SIG-M5 treated with dmso at 0.1 percent for 504 hours (cell line): ENCODE measurements around the gene PAPOLA.

Source experiments
- DNase-seq: peaks from one replicate; lab custom pipeline; 2025; ENCODE audit not compliant: unreplicated experiment; lab: John Stamatoyannopoulos, UW

PAPOLA gene

DNA sequence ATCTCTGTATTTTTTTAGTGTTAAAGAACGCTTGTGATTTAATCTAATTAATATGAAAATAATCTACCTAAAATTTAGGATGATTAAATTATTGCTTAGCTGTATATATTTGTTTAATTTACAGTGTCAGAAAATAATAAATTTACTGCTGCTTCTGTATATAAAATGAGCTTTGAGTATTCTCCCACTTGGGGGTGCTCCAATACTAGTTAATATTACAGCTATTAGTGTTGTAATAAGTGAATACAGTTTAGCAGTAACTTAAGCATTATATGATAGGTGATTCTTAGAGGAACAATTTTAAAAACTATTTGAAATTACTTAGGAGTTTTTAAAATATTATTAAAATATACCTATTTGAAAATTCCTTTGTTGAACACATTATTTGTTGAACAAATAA lies 62.2 kb downstream of the PAPOLA start:
- DNase-seq: no peak

DNA sequence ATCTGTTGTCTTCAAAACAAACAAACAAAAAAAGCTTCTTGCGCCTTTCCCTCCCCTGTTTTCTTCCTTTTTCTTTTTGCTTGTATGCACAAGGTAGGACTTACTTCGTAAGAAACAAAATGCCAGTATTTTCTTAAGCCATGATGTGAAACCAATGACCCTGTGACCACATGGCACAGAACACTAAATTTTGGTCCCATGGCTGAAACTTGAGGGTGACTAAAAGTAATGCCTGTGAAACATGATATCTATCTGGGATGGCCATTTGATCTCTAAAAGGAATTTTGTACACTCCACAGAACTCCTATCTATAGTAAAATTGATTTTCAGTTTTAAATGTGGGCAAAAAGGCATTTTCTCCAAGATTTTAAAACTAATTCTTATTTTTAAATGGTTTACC lies 63.6 kb downstream of the PAPOLA start:
- DNase-seq: no peak

DNA sequence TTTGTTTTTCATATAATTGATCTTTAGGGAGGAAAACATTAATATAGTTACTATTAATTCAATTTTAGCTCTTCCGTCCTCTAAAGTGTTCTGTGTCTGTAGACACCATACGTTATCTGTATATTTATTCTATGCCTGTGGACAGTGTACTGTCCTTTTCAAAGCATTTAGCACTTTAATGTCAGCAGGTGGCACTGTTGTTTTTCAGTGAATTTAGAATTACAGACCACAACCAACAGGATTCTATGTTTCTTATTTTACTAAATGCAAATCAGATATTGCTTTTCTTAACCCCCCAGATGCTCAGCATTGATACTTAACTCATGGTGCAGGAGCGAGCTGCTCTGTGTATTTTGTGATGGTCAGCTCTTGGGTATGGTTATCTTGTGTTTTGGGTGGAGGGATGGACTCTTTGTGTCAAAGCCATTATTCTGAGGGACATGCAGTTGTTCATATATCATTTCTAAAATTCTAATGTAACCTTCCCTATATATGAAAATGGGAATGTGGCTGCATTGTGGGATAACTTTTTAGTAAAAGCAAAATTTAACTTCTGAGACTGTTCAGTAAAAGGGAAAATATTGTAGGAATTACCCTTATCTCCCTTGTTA lies 65.2 kb downstream of the PAPOLA start:
- DNase-seq: peak; percentile 22

DNA sequence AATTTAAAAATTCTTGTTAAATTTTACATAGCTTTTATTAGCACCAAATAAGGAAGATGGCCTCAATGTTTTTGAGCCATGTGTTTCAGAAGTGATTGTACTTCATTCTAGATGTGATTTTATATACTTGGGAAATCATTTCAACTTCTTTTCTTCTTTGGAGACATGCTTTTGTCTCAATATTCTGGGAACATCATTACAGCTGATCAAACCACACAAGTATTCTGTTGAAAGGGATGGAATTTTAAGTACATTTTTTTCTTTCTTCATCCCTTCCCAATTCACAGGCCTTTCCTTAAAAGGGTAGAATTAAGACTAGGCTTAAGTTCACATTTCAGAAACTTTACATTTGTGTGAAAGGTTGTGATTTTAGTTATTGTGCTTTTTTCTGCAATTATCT lies 66.4 kb downstream of the PAPOLA start:
- no peak for DNase-seq

DNA sequence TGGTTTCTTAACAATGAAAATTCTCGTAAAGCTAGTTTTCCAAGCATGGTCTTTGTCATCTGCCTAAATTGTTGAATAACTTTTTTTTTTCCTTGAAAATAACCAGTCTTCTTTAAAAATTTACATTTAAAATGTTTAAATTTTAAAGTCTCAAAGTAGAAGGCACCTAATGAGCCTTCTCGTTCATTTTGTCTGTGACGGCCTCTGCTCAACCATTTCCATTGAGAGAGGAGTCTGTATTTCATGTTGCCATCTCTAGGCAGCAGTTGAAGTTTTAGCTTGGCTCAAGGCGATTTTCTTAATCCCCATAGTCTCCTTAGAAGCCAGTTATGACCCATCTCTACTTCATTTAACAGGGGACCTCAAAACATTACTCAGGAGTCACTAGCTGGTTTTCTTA lies 69.1 kb downstream of the PAPOLA start:
- DNase-seq: no peak

DNA sequence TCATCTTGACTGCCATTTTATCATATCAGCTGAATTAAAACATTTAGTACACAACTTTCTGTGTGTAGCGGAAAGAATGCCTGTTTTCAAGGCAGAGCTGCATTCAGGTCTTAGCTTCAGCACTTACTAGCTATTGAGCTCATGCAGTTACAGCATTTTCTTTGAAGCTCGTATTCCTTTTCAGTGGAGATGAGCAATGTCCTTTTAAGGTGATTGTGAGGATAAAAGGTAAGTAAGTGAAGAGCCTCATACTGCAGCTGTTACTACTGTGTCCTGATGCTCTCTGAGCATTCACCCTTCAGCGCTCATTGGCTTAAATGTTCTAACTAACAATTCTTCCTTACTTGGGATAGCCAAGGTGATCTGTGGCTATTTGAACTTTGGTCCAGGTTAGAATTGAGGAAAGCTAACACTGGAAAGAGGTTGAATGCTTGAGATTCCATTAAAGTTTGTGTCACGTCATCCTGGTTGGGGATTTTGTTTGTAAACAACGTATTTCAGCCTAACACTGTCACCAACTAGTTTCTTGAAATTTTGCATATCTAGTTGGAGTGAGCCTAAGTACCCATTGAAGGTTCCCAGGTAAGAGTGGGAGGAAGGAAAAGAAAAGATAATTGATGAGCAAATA lies 71.4 kb downstream of the PAPOLA start:
- DNase-seq: no peak

DNA sequence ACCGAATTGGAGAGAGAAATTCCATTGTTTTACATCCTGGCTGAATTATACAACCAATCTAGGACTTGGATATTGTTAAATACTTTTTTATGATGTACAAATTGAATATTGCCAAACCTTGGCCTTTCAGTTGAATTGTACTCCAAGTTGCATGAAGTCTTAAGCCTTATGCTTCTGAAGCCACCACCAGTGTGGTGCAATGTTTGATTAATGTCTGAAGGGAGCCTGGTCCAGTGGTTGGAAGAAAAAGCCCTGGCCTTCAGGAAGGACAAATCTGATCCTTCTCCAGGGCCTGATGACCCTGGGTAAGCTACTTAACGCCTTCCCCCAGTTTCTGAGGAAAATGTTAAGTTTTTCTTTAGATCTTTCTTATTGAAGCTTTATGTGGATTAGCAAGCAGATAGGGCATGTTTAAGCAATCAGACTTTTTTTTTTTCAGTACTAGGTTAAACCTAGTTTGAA lies 72.0 kb downstream of the PAPOLA start:
- no peak for DNase-seq

DNA sequence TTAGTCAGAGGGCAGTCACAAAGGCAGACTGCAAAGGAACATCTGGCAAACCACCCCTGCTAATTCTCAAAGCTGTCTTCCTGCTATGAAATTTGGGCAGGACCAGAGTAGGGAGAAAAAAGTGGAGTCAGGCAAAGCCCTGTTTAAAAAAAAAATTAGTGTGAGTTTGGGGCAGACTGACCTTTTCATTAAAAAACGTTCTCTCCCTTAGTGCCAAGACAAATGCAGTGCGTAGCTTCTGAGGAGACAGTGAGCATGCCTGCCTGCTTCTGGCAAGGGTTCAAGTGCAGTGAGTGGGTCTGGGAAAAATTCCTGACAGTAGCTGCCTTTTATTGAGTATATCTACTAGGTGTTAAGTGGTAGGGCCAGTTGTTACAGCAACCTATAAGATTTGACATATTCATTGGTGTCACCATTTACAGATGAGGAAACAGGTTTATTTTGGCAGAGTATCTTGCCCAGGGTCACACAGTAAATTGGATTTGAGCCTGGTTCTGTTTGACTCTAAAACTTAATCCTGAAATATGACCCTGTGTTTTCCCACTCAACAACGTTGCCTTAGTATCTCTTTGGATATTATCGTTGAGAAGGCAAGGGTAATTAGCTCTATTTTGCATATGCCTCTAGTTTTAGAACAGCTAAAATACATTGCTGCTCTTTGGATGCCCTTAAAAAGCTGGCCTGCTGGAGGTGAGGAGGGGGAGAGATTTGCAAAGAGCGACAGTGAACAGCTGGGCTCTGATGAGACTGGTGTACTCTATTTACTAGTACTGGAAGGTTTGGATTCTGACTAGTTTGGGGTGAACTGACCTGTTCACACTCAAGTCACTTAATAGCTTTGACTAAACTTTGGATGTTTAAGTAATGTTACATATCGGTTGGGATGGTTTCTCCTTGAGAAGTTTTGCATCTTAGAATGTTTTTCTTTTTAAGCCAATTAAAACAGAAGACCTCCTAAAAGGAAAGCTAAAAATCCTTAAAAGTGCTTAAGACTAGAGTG lies 72.8 kb downstream of the PAPOLA start:
- no peak for DNase-seq

DNA sequence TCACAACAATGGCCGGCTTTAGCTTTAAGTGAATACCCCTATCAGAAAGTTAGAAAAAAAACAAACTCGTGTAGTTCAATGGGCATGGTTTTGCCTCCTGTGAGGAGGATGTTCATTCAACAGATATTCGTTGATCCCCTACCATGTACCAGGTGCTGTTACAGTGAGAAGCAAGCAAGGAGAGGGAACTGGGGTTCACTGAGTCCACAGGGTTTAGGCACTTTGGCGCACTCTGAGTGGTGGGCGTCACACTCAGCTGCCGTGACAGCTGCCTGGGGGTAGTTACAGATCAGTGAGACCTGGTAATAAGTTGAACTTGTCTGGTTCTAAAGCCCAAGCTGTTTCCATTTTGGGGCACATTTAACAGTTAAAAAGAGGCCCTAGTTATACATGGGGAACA lies 74.2 kb downstream of the PAPOLA start:
- no peak for DNase-seq

DNA sequence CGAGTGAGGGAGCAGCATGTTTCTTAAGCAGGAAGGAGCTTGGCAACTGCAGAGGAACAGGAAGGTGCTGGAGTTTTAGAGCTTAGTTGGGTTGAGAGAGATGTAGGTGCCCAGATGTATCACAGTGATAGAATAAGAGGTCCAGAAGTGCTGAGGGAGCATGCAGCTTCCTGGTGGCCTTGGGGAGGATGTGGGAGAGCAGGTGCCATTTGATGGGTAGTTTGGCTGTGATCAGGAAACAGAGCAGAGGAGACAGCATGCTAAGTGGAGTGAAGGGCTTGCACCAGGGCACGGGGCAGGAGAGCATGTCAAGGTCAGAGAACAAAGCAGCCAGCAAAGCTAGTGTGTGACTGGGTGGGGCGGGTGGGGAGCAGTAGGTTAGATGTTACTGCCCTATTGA lies 74.8 kb downstream of the PAPOLA start:
- DNase-seq: no peak

DNA sequence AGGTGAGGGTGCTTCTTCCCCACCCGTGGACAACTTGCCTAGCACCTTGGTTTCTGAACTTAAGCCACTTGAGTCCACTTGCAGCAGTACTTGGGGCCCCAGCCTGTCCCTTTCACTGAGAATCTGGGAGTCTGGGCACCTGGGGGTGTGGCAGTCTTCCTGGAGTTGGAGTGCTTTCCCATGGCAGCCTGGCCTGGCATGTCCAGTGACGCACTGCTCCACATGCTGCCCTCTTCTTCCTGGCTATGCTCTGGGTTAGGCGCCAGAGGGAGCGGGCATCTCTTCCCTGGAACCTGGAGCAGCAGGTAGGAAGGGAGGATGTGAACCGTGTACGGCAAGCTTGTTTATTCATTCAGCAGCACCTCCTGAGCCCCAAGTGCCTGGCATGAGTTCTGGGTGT lies 76.4 kb downstream of the PAPOLA start:
- no peak for DNase-seq

DNA sequence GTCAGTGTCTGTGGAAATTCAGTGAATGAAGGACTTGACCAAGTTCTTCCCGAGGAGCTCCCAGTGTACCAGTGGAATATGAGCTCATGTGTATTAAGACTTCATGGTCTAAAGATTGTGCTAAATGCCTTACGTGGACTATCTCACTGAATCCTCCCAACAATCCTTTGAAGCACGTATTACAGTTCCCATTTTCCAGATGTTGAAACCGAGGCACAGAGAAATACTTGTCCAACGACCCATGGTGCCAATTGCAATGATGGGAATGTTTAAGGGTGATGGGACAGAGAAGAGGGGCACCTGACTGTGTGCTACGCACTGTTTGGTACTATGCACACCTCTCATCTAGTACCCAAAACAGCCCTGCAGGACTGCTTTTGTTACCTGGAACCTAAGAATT lies 77.2 kb downstream of the PAPOLA start:
- DNase-seq: no peak

DNA sequence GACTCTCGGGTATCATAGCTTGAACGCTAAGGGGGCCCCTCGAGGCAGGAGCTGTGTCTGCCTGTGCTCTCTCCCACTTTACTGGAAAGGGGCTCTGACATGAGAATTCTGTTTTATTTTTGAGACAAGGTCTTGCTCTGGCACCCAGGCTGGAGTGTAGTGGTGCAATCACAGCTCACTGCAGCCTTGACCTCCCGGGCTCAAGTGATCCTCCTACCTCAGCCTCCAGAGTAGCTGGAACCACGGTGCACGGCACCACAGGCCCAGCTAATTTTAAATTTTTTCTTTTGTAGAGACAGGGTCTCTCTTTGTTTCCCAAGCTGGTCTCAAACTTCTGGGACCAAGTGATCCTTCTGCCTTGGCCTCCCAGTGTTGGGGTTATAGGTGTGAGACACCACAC lies 77.7 kb downstream of the PAPOLA start:
- no peak for DNase-seq

DNA sequence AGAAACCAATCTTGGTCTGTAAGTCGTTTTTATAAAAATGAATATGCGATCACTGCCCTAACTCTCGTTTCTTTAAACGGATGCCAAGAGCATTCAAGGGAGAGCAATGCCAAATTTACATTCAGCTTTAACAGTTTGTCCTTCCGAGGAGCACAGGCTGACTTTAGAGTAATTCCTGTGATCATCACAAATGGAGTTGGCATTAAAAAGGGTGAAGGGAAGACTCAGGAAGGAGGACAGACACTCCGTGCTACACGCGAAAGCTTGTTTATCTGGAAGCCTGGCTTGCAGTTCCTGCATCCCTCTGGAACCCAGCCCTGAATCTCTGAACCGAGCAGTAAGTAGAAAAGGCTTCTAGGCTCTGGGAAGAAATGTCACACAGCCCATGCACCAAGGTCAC lies 78.4 kb downstream of the PAPOLA start:
- DNase-seq: no peak

DNA sequence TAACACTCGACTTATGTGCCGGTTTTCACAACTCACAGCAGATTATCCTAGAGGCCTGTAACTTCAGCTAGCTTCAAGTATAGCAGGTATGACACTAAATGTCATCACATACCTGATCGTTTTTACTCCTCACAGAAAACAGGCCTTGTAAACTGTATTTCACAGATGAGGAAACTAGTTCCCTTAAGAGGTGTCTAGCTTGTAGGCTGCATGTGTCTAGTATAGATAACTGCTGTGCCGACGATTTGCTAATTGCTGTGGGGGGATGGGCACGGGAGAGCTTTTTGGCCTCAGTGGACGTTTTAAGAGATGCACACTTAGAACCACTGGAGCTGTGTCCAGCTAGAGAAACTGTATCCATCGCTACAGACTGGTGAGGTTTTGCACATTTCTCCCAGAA lies 78.8 kb downstream of the PAPOLA start:
- DNase-seq: no peak

DNA sequence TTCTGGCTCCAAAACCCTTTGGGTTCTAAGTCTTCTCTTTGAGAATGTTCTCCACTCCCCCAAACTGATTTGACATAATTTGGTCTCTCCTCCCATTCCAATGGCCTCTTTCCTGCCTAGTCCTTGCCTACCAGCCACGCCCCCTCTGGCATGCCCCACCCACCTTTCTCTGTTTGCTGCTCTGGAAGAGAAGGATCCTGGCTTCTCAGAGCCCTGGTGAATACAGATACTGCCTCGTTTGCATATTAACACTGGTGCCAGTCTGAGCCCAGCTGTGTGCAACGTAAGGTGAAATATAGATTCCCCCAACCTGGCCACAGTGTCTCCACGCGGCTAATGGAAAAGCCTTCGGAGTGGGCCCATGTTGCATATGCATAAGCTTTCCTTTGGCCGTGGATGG lies 79.7 kb downstream of the PAPOLA start:
- DNase-seq: no peak

DNA sequence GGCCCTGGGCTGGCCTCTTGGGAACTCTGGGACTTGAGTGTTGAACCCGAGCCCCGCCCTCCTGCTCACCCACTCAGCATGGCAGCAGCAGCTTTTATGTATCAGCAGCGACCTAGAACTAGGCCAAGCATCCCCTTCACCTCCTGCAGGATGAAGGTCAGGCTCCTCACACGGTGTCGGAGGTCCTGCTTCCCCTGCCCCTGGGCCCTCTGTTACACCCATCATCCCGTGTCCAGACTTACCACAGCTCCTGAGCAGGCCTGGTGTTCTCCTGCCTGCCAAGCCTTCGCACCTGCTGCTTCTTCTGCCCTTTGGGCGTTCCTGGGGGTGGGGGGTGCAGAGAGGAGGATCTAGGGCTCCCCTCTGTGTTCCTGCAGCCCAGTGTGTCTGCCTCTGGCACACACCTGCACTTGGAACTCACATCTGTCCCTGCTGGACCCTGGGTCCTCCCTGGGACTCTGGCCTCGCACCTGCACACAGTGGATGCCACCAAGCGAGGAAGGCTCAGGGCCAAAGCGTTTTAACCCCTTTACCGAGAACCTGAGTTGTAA lies 80.3 kb downstream of the PAPOLA start:
- no peak for DNase-seq

DNA sequence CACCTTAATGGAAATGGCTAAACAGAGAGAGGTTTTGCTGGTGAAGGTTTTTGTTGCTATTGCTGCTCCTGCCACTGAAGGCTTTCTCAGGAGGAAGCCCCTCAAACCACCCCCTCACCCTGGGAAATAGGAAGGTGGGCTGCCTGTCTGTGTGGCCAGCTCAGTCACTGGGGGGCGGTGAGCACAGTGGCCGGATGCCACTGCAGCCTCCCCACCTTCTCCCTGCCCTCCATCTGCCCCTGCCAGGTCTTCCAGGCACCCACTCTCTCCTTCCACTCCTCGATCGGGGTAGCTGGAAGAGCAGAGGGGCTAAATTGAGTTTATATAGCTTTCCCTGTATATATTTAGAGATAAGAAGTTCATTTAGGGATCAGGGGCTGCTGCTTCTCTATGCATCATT lies 80.8 kb downstream of the PAPOLA start:
- DNase-seq: no peak

DNA sequence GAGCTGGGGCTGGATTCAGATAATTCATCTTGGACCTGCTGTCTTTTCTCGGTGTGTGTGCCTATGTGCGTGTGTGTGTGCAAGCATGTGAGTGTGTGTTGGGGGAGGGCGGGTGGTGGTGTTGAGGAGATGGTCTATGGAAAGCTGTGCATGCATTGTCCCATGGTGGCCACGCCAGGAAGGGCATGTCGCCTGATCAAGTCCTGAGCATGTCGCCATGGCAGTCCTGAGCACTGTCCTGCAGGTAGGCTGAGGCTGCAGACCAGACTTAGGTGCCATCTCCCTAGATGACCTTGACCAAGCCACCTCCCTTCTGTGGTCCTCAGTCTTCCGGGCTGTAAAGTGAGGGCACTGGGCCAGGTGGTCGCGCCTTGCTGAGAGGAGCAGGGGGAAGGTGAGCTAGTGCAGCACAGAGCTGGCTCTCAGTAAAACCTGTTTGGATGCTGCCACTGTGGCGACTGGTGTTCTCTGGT lies 81.4 kb downstream of the PAPOLA start:
- DNase-seq: no peak

DNA sequence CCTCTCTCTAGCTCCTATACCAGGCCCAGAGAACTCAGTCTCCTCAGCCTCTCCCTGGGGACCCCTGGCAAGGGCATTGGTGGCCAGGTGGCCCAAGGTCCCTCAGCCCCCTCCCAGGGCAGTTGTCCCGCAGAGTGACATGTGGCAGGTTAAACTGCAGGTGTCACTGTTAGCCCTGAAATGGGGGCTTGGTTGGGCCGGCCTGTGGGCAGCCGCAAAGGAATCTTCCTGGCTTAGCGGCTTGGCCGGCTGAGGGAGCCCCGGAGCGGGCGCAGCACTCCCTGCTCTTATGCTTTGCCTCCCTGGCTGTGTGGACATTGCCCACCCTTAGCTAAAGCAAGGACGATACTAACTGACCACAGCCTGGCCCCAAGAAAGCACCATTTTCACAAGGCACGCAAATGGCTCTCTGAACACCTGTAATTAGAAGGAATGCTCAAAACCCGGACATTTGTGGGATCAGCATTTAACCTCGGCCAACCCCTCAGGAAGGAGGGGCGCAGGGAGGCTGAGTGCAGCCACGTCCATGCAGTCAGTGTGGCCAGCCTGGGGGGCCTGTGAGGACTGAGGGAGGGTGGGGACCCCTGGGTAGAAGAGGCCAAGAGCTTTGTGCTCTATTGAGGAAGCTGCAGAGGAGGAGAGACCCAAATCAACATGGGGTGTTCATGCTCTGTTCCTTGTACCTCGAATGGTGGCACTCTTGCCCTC lies 82.2 kb downstream of the PAPOLA start:
- peak; percentile 47 for DNase-seq
